HG03378 (cell line): ENCODE measurements around the gene CLDN22.
"Not testable (repeated sequence)": the region's sequence is repeated elsewhere in the genome, so short reads cannot be mapped to it uniquely, and the experiment has no call there.

Experiments
- ATAC-seq: cut with Tn5 transposase; IDR thresholded peaks from one replicate; pipeline ENCODE4 v1.9.1; 2021; ENCODE audit warnings: mild to moderate bottlenecking, moderate library complexity; ENCODE audit not compliant: unreplicated experiment

Gene CLDN22

GRCh38 chr4:183347566-183347965 is 27.5 kb upstream of the CLDN22 start:
- ATAC-seq = no peak

- ATAC-seq = no peak
Measured at GRCh38 chr4:183347146-183347545, 27.1 kb upstream of the CLDN22 start.

- ATAC-seq = no peak
Measured at GRCh38 chr4:183345261-183345660, 25.2 kb upstream of the CLDN22 start.

GRCh38 chr4:183344523-183345255 is 24.6 kb upstream of the CLDN22 start:
- no peak for ATAC-seq

GRCh38 chr4:183343730-183344129 is 23.7 kb upstream of the CLDN22 start:
- ATAC-seq = no peak

- ATAC-seq = no peak
Measured at GRCh38 chr4:183342541-183343533, 22.8 kb upstream of the CLDN22 start.

GRCh38 chr4:183337833-183338232 is 17.8 kb upstream of the CLDN22 start:
- ATAC-seq = no peak

- ATAC-seq = no peak
Measured at GRCh38 chr4:183337349-183337748, 17.3 kb upstream of the CLDN22 start.

- ATAC-seq = peak; percentile 52
Measured at GRCh38 chr4:183335369-183335940, 15.4 kb upstream of the CLDN22 start.

- ATAC-seq = no peak
Measured at GRCh38 chr4:183333983-183334382, 13.9 kb upstream of the CLDN22 start.

GRCh38 chr4:183333202-183333601 is 13.1 kb upstream of the CLDN22 start:
- ATAC-seq = no peak

- ATAC-seq = no peak
Measured at GRCh38 chr4:183332447-183332846, 12.4 kb upstream of the CLDN22 start.

- ATAC-seq = no peak
Measured at GRCh38 chr4:183330841-183331240, 10.8 kb upstream of the CLDN22 start.

GRCh38 chr4:183329954-183330742 is 10.1 kb upstream of the CLDN22 start:
- ATAC-seq = no peak

- no peak for ATAC-seq
Measured at GRCh38 chr4:183329244-183329643, 9.2 kb upstream of the CLDN22 start.

GRCh38 chr4:183328832-183329231 is 8.8 kb upstream of the CLDN22 start:
- ATAC-seq = no peak

- no peak for ATAC-seq
Measured at GRCh38 chr4:183327827-183328226, 7.8 kb upstream of the CLDN22 start.

- ATAC-seq = no peak
Measured at GRCh38 chr4:183326853-183327252, 6.8 kb upstream of the CLDN22 start.

GRCh38 chr4:183326387-183326786 is 6.3 kb upstream of the CLDN22 start:
- ATAC-seq = not testable (repeated sequence)

GRCh38 chr4:183324619-183325018 is 4.5 kb upstream of the CLDN22 start:
- ATAC-seq = no peak

GRCh38 chr4:183324056-183324455 is 4.0 kb upstream of the CLDN22 start:
- ATAC-seq = not testable (repeated sequence)
